Thyroid gland (tissue), 4 donors: ENCODE measurements around the gene PYY. TPM values are rescaled to one million over a fixed set of nuclear protein-coding genes. Genes with fewer than 3 reads are reported as not detected.
"Not testable (repeated sequence)": the region's sequence is repeated elsewhere in the genome, so short reads cannot be mapped to it uniquely, and the experiment has no call there.

ENCODE experiments used
- DNase-seq, 2 donors: peaks; one replicate each; pipeline ENCODE4 v3.0.0-alpha.2; 2019
- H3K27ac ChIP-seq, 3 donors: fragments of 200-600 bp; sonication (generic); 1 replicate in 2 of 3; 2 replicates in 1 of 3; pipeline ENCODE4 v1.5.1; 2016 to 2019; ENCODE audit warnings: mild to moderate bottlenecking in 1 of 3, moderate library complexity in 1 of 3
- H3K27me3 ChIP-seq: fragments of 200-600 bp; sonication (generic); one replicate; pipeline ENCODE4 v1.5.1; 2019
- H3K36me3 ChIP-seq, 2 donors: fragments of 200-600 bp; sonication (generic); one replicate each; pipeline ENCODE4 v1.5.1; 2016 to 2019
- H3K4me1 ChIP-seq, 2 donors: fragments of 200-600 bp; sonication (generic); one replicate each; pipeline ENCODE4 v1.5.1; 2017 to 2019
- H3K4me3 ChIP-seq, 3 donors: fragments of 200-600 bp; sonication (generic); replicated peaks in 1 of 3; 1 replicate in 2 of 3; 2 replicates in 1 of 3; pipeline ENCODE4 v1.5.1; 2016; ENCODE audit warnings: mild to moderate bottlenecking in 1 of 3
- H3K9me3 ChIP-seq: fragments of 200-600 bp; sonication (generic); one replicate; pipeline ENCODE4 v1.5.1; 2017
- POLR2A ChIP-seq, 2 donors: fragments of 450-650 bp; IDR thresholded peaks; one replicate each; pipeline ENCODE4 v1.6.1; 2017; ENCODE audit warnings: antibody characterized with exemption in 2 of 2, mild to moderate bottlenecking in 2 of 2, moderate library complexity in 1 of 2
- WGBS, 2 donors: methylation state at CpG; one replicate each; pipeline ENCODE4 v1.1.5; 2017; 5-methylcytosine and 5-hydroxymethylcytosine counted together
- intact Hi-C: fragments of 100-400 bp; cut with DNase I; formaldehyde crosslinking; loops from one replicate; pipeline ENCODE4 v1.15.1; 2023
- total RNA-seq, 4 donors: library from RNA; depleted of rRNA; stranded (reverse); fragments of >200 nt; gene quantifications; one replicate each; pipeline ENCODE4 v1.2.3, GENCODE V29; 2016
- TF ChIP-seq, protein P1 (sequence below), 6 experiments: fragments of 200-600 bp in 3 of 6; fragments of 450-650 bp in 3 of 6; sonication (generic) in 3 of 6; IDR thresholded peaks; one replicate each; pipeline ENCODE4 v1.5.1; 2016 to 2019; ENCODE audit warnings: antibody characterized with exemption in 6 of 6, mild to moderate bottlenecking in 2 of 6, inconsistent platforms in 1 of 6, moderate library complexity in 1 of 6

The PYY gene
- total RNA-seq, 4 donors from 2014 or later: 2.2 TPM; not detected in 3

DNA sequence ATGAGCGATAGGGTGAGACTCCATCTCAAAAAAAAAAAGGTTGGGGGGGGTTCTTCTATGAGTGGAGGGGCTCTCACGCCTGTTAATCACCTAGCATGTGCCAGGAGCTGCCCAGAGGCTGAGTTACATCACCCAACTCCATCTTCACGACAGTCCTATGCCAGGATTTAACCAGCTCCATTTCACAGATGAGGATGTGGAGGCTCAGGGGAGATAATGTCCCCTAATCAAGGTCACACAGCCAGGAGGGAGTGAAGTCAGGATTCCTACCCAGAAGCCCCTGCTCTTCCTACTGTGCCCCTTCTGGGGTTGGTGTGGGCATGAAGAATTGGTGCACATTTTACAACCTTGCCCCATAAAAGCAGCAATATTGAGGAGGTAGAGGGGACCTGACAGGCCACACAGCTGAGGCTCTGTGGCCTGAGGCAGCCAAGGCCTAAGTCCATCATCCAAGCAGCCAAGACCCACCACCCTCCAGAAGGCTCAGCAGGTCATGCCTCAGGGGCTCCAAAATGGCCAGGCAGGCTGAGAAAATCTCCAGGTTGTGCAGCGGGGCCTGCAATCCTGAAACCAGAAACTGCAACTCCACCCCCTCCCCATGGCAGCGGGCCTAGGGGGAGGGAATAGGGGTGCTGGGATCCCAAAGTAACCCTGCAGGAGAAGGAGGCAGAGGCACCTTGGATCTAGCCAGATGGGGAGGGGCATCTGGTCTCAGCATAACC is 18.4 kb downstream of the PYY start:
- intact Hi-C loops: no loop called here
- no peak for TF ChIP-seq POLR2A (IDR thresholded peaks at IDR 0.05)
- TF ChIP-seq, protein P1, sequence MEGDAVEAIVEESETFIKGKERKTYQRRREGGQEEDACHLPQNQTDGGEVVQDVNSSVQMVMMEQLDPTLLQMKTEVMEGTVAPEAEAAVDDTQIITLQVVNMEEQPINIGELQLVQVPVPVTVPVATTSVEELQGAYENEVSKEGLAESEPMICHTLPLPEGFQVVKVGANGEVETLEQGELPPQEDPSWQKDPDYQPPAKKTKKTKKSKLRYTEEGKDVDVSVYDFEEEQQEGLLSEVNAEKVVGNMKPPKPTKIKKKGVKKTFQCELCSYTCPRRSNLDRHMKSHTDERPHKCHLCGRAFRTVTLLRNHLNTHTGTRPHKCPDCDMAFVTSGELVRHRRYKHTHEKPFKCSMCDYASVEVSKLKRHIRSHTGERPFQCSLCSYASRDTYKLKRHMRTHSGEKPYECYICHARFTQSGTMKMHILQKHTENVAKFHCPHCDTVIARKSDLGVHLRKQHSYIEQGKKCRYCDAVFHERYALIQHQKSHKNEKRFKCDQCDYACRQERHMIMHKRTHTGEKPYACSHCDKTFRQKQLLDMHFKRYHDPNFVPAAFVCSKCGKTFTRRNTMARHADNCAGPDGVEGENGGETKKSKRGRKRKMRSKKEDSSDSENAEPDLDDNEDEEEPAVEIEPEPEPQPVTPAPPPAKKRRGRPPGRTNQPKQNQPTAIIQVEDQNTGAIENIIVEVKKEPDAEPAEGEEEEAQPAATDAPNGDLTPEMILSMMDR (IDR thresholded peaks at IDR 0.05): no peak
- H3K36me3 ChIP-seq: no peaks in the 10 kb centered on the region
- peaks cover 0 to 18% of the 10 kb centered on the region in 2 donors for H3K4me1 ChIP-seq
- no peaks in the 10 kb centered on the region for H3K9me3 ChIP-seq
- no peak overlapping the region for H3K4me3 ChIP-seq
- peak; percentile 20 to 30 for DNase-seq
- WGBS, 2 donors: 72 to 88% methylated on average over 4 to 5 of the region's 5 CpGs
- no peak overlapping the region for H3K27ac ChIP-seq
- no peaks in the 10 kb centered on the region for H3K27me3 ChIP-seq

DNA sequence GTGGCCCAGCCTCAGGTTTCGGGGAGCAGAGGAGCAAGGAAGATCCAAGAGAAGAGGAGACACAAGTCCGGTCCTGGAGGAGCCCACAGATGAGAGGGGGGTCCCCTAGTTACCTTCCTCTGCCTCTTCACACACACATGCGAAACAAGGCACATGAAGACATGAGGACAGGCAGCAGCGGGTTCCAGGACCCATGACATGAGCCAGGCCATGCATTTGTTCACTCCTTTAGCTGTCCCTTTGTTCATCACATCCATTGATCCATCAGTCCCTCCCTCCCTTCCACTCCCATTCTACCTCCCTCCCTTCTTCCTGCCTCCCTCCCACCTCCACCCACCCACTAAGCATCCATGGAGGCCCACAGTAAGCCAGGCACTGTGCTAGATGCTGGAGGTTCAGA is 20.8 kb downstream of the PYY start:
- TF ChIP-seq POLR2A (IDR thresholded peaks at IDR 0.05): no peak
- TF ChIP-seq, protein P1 (IDR thresholded peaks at IDR 0.05): no peak
- intact Hi-C loops: no loop called here
- Histone ChIP-seq H3K27me3 (no peaks in the 10 kb centered on the region), H3K9me3 (no peaks in the 10 kb centered on the region), H3K4me1 (peaks cover 0 to 13% of the 10 kb centered on the region in 2 donors), H3K27ac (no peak overlapping the region), H3K4me3 (no peak overlapping the region), H3K36me3 (no peaks in the 10 kb centered on the region)
- DNase-seq: no peak
- WGBS, 2 donors: 91 to 94% methylated on average over 4 of the region's 4 CpGs

DNA sequence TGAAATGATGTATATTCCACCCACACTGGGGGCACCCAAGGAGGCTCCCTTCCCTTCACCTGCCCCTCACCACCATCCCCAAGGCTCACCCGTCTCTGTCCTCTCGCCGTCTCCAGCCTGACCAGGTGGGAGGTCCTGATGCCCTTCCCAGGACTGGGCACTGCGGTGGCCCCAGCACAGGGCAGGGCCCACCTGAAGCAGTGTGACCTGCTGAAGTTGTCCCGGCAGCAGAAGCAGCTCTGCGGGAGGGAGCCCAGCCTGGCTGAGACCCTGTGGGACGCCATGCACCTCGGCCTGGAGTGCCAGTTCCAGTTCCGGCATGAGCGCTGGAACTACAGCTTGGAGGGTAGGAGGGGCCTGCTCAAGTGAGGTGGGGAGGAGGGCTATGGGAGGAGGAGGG is 21.4 kb downstream of the PYY start:
- intact Hi-C loops: no loop called here
- Histone ChIP-seq H3K27me3 (no peaks in the 10 kb centered on the region), H3K9me3 (no peaks in the 10 kb centered on the region), H3K36me3 (no peaks in the 10 kb centered on the region), H3K4me3 (no peak overlapping the region), H3K4me1 (peaks cover 0 to 11% of the 10 kb centered on the region in 2 donors), H3K27ac (no peak overlapping the region)
- no peak for DNase-seq
- no peak for TF ChIP-seq POLR2A (IDR thresholded peaks at IDR 0.05)
- TF ChIP-seq, protein P1 (IDR thresholded peaks at IDR 0.05): no peak
- WGBS, 2 donors: 85 to 87% methylated on average over 6 to 7 of the region's 10 CpGs

DNA sequence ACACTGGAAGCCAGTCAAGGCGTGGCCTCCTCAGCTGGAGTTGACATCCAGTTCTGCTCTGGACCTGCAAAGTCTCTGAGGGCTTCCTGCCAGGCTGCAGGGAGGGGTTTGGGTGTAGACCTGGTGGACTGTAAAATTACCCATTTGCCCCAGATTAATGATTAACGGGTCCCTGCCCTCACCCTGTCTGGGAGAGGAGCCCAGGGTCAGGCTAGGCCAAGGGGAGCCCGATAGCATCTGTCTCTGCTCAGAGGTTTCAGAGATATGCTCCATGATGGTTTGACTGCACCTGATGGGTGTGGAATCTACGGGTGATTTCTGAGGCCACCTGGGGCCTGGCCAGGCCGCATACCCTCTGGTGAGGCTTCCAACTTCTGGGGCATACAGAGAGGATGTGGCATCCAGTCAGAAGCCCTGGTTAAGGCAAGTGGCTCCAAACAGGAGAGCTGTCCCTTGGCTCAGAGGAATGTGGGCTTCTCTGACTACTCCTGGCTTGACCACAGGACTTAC is 22.6 kb downstream of the PYY start:
- TF ChIP-seq, protein P1 (IDR thresholded peaks at IDR 0.05): no peak
- no peak for TF ChIP-seq POLR2A (IDR thresholded peaks at IDR 0.05)
- intact Hi-C loops: no loop called here
- no peak overlapping the region for H3K4me3 ChIP-seq
- no peaks in the 10 kb centered on the region for H3K27me3 ChIP-seq
- no peak for DNase-seq
- no peaks in the 10 kb centered on the region for H3K9me3 ChIP-seq
- H3K36me3 ChIP-seq: no peaks in the 10 kb centered on the region
- WGBS, 2 donors: 65 to 91% methylated on average over 2 to 5 of the region's 5 CpGs
- no peak overlapping the region for H3K27ac ChIP-seq
- peaks cover 0 to 17% of the 10 kb centered on the region in 2 donors for H3K4me1 ChIP-seq

DNA sequence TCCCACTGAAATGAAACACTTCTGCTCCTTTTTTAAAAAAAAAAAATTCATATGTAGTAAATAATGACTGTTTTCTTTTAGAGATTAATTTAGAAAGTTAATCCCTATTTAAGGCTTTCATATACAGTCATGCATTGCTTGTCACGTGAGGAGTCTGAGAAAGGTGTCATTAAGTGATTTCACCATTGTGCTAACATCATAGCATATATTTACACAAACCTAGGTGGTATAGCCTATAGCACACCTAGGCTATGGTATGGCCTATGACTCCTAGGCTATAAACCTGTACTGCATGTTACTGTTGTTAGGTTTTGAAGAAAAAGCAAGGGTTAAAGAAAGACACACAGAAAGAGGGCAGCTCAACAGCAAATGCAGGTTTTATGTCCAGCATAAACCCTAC is 25.1 kb downstream of the PYY start:
- no peaks in the 10 kb centered on the region for H3K36me3 ChIP-seq
- peaks cover 0 to 9% of the 10 kb centered on the region in 2 donors for H3K4me1 ChIP-seq
- H3K4me3 ChIP-seq: no peak overlapping the region
- intact Hi-C loops: no loop called here
- H3K27ac ChIP-seq: no peak overlapping the region
- H3K9me3 ChIP-seq: no peaks in the 10 kb centered on the region
- DNase-seq: no peak
- 86 to 87% methylated on average over 1 of the region's 1 CpG for WGBS, 2 donors
- no peaks in the 10 kb centered on the region for H3K27me3 ChIP-seq
- TF ChIP-seq, protein P1 (IDR thresholded peaks at IDR 0.05): no peak
- TF ChIP-seq POLR2A (IDR thresholded peaks at IDR 0.05): no peak

DNA sequence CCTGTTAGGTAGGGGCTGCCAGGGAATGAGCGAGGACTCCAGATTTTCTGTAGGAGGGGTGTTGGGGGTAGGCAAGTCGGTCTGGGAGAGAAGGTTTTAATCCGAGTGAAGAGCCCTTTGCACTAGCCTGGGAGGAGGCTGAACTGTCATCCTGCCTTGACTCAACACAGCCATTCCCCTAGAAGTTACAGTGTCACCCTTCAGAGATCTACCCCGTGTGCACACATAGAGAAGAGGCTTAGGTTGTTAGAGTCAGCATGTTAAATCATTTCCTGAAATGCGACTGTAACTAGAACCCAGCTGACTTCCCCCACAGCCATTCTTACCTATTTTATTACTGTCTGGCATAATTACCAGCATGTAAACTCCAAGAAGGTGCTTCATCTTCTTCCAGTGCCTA is 25.8 kb downstream of the PYY start:
- H3K4me1 ChIP-seq, intact Hi-C loops, H3K4me3 ChIP-seq: not testable (repeated sequence)

More for the DNA sequence above, 25.8 kb downstream of the PYY start:
- not testable (repeated sequence) for H3K36me3 ChIP-seq, H3K27ac ChIP-seq, H3K9me3 ChIP-seq, DNase-seq, H3K27me3 ChIP-seq
- 57 to 59% methylated on average over 5 of the region's 5 CpGs for WGBS, 2 donors
